Testis (tissue), 3 donors: ENCODE data around the gene BLOC1S3. TPM values are rescaled to one million over a fixed set of nuclear protein-coding genes. Genes with fewer than 3 reads are reported as not detected.
A peak's percentile ranks its signal among the peaks of the same experiment; 100 is the strongest.

Source experiments
- DNase-seq: peaks from one replicate; pipeline ENCODE4 v3.0.0-alpha.2; 2019
- H3K27ac ChIP-seq, 2 donors: fragments of 200-600 bp; sonication (generic); one replicate each; pipeline ENCODE4 v1.5.1; 2019
- H3K27me3 ChIP-seq: fragments of 200-600 bp; sonication (generic); one replicate; pipeline ENCODE4 v1.5.1; 2019
- H3K36me3 ChIP-seq: fragments of 200-600 bp; sonication (generic); one replicate; pipeline ENCODE4 v1.5.1; 2017; ENCODE audit warnings: low read depth; ENCODE audit errors: missing control alignments
- H3K4me1 ChIP-seq: fragments of 200-600 bp; sonication (generic); one replicate; pipeline ENCODE4 v1.5.1; 2019
- H3K4me3 ChIP-seq, 2 donors: fragments of 200-600 bp; sonication (generic); one replicate each; pipeline ENCODE4 v1.5.1; 2017 to 2019
- H3K9me3 ChIP-seq: fragments of 200-600 bp; sonication (generic); one replicate; pipeline ENCODE4 v1.5.1; 2017
- POLR2A ChIP-seq: fragments of 450-650 bp; IDR thresholded peaks from one replicate; pipeline ENCODE4 v1.6.1; 2017; ENCODE audit warnings: antibody characterized with exemption, mild to moderate bottlenecking, moderate library complexity
- WGBS, 2 donors: methylation state at CpG; one replicate each; pipeline ENCODE4 v1.1.5; 2018; 5-methylcytosine and 5-hydroxymethylcytosine counted together
- intact Hi-C: fragments of 100-400 bp; cut with DNase I; formaldehyde crosslinking; loops from one replicate; pipeline ENCODE4 v1.15.1; 2023; ENCODE audit warnings: low total_unique reads
- polyA plus RNA-seq: library from polyadenylated mRNA; stranded (reverse); fragments of 350-450 nt; fragmentation: Illumina TruSeq; extraction: RNeasy Lipid Tissue Mini Kit (QIAGEN cat#74804); gene quantifications from one replicate; pipeline ENCODE4 v1.2.3, GENCODE V29; 2014; ENCODE audit warnings: low read depth, low replicate concordance; ENCODE audit not compliant: insufficient read depth
- total RNA-seq, 2 donors: library from RNA; depleted of rRNA; stranded (reverse); fragments of >200 nt; gene quantifications; one replicate each; pipeline ENCODE4 v1.2.3, GENCODE V29; 2016
- TF ChIP-seq, protein P1 (sequence below), 3 experiments: fragments of 450-650 bp in 2 of 3; fragments of 200-600 bp in 1 of 3; sonication (generic) in 1 of 3; IDR thresholded peaks; one replicate each; pipeline ENCODE4 v1.5.1; 2016 to 2019; ENCODE audit warnings: antibody characterized with exemption in 3 of 3, mild to moderate bottlenecking in 2 of 3, moderate library complexity in 1 of 3

Gene BLOC1S3
- total and polyA plus RNA-seq, 3 donors from 2014 or later: 14.1 to 43.7 (median 38.2) TPM

DNA sequence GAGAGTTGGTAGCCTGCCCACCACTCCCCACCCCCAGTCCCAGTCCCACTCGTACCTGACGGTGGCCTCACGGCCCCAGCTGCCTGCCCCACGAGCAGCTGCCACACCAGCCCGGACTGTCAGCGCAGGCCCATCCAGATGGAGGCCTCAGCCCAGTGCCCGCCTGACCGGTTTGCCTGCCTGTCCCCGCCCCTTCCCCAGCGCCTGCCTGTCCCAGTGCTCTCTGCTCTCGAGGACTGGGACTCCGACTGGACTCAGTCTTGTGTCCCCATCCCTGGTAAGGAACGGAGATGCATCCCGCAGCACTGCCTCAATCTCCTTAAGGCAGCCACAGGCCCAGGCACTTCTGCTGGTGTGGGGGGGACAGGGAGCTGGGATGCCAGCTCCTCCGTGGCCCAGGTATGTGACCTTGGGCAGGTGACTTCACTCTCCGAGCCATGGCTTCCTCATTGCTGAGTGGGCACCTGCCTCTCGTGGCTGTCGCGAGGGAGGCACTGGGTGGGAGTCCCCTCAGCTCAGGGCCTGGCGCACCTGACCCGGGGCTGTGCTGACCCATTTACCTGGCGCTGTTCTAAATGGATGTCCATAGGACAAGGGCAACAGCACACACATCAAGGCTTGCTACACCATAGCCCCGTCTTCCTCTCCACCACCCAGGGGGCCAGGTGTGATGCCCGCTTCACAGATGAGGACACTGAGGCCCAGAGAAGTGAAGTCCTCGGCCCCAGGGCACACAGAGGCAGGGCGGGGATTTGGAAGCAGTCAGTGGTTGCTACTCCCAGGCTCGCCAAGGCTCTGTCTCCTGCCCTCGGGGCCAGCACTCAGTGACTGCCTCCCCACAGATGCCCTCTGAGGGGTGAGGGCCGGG lies 17.5 kb upstream of the BLOC1S3 start, which contains the start of gene NKPD1:
Gene NKPD1, minus strand, starts transcription at position 113 of the 868 bp plus-strand sequence. CDS start 832 bp downstream, outside the sequence.
- peaks cover 6% of the 10 kb centered on the region for H3K4me1 ChIP-seq
- no peaks in the 10 kb centered on the region for H3K27me3 ChIP-seq
- intact Hi-C loops: no loop called here
- no peaks in the 10 kb centered on the region for H3K9me3 ChIP-seq
- no peak for TF ChIP-seq POLR2A
- H3K27ac ChIP-seq: no peak within 1 kb of the TSS
- no peak for DNase-seq
- 50 to 51% methylated on average over 6 to 18 of the region's 29 CpGs for WGBS, 2 donors
- no peak within 1 kb of the TSS for H3K4me3 ChIP-seq
- no peaks in the 10 kb centered on the region for H3K36me3 ChIP-seq

DNA sequence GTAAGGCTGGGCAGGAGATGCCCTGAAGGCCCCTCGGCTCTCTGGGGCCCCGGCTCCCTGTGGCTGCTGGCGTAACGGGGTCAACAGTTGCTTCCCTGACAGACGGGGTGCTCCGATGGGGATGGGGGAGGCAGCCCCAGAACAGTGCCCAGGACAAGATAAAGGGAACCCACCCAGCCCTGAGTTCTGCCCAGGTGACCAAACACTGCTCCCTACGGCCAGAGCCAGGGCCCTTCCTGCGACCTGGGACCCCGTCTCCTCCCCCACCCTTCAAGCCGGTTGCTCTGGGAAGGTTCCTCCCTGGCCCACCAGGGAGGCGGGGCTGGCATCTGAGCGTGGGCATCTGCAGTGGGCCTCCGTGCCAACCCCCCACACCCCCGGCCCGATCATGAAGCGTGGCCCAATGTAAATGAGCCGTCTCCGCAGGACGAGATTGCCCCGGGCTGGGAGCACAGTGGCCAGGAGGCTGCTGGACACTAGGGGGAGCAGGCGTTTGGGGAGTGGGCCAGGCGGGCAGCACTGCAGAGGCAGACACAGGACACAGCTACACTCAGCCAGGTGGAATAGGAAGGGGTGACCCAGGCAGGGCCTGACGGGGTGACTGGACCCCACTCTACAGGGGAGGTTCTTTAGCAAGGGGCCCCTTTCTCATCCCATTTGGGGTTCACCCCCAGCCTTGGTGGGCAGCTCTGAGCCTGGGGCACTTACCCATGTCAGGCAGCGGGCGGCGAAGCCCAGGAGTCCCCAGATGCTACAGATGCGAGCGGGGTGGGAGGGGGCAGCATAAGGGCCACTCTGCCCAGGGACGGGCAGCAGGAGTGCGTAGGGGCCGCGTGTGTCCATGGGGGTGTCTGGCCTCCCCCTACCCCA lies 16.6 kb upstream of the BLOC1S3 start:
- H3K9me3 ChIP-seq: no peaks in the 10 kb centered on the region
- no peaks in the 10 kb centered on the region for H3K27me3 ChIP-seq
- no peaks in the 10 kb centered on the region for H3K36me3 ChIP-seq
- WGBS, 2 donors: 64 to 71% methylated on average over 12 to 24 of the region's 32 CpGs
- DNase-seq: peak; percentile 42
- H3K27ac ChIP-seq: no peak overlapping the region
- H3K4me1 ChIP-seq: peaks cover 12% of the 10 kb centered on the region
- intact Hi-C loops: no loop called here
- no peak overlapping the region for H3K4me3 ChIP-seq
- TF ChIP-seq POLR2A: no peak
- TF ChIP-seq, protein P1, sequence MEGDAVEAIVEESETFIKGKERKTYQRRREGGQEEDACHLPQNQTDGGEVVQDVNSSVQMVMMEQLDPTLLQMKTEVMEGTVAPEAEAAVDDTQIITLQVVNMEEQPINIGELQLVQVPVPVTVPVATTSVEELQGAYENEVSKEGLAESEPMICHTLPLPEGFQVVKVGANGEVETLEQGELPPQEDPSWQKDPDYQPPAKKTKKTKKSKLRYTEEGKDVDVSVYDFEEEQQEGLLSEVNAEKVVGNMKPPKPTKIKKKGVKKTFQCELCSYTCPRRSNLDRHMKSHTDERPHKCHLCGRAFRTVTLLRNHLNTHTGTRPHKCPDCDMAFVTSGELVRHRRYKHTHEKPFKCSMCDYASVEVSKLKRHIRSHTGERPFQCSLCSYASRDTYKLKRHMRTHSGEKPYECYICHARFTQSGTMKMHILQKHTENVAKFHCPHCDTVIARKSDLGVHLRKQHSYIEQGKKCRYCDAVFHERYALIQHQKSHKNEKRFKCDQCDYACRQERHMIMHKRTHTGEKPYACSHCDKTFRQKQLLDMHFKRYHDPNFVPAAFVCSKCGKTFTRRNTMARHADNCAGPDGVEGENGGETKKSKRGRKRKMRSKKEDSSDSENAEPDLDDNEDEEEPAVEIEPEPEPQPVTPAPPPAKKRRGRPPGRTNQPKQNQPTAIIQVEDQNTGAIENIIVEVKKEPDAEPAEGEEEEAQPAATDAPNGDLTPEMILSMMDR (IDR thresholded peaks at IDR 0.05): peak in 2 of 3 experiments; percentile 19 to 29

DNA sequence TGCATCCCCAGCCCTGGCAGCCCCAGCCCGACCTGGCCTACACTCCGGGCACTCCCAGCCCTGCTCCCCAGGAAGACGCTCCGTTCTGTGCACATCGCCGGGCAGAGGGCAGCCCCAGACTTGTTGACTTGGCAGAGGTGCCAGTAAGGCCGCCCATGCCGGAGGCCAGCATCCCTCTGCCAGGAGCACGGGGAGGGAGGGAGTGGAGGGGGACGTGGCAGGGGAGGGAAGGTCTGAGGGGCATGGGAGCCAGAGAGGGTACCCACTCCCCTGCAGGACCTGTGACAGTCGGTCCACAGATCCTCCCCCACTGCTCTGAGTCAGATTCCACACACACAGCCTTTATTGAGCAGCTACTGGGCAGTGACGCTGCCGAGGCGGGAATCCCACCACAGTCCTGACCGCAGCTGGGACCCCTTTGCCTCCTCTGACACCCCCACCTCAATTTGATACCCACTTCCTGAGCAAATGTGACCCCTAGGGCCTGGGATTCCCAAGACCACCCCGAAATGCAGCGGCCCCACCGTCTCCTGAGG lies 15.9 kb upstream of the BLOC1S3 start:
- intact Hi-C loops: no loop called here
- H3K36me3 ChIP-seq: no peaks in the 10 kb centered on the region
- TF ChIP-seq POLR2A: no peak
- TF ChIP-seq, protein P1 (IDR thresholded peaks at IDR 0.05): no peak

DNA sequence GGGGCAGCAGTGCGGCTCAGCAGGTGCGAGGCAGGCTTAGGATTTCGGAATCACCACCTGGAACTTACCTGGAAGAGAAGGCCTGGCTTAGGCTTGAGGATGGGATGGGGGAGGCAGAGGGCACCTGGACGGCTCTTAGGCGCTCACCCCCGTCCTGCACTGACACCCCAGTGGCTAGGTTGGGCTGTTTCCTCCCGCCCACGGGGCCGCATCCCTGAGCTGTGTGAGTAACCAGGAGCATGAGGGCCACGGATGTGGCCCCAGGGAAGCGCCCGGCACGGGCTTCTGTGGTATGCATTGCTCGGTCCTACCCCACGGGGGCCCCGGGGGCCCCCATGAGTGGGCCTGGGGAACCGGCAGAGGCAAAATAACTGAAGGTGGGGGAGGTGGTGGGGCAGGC lies 15.4 kb upstream of the BLOC1S3 start:
- Histone ChIP-seq H3K4me1 (peaks cover 12% of the 10 kb centered on the region), H3K27ac (no peak overlapping the region), H3K27me3 (no peaks in the 10 kb centered on the region), H3K4me3 (no peak overlapping the region), H3K36me3 (no peaks in the 10 kb centered on the region), H3K9me3 (no peaks in the 10 kb centered on the region)
- TF ChIP-seq, protein P1 (IDR thresholded peaks at IDR 0.05): no peak
- TF ChIP-seq POLR2A: no peak
- no peak for DNase-seq
- WGBS, 2 donors: 89 to 94% methylated on average over 11 to 17 of the region's 17 CpGs
- intact Hi-C loops: no loop called here

More for the DNA sequence above, 15.9 kb upstream of the BLOC1S3 start:
- Histone ChIP-seq H3K27me3 (no peaks in the 10 kb centered on the region), H3K4me1 (peaks cover 12% of the 10 kb centered on the region), H3K9me3 (no peaks in the 10 kb centered on the region), H3K4me3 (no peak overlapping the region), H3K27ac (no peak overlapping the region)
- WGBS, 2 donors: 89 to 90% methylated on average over 5 to 18 of the region's 18 CpGs
- no peak for DNase-seq
